ACC112 (cell line): ENCODE measurements around the gene ULBP1.
"Not testable (repeated sequence)": the region's sequence is repeated elsewhere in the genome, so short reads cannot be mapped to it uniquely, and the experiment has no call there.

ENCODE experiments used
- H2AFZ ChIP-seq: fragments of 200-600 bp; sonication (generic); one replicate; pipeline ENCODE4 v1.6.0; 2017; ENCODE audit warnings: antibody characterized with exemption, low read length; ENCODE audit not compliant: unreplicated experiment
- H3K27ac ChIP-seq: fragments of 200-600 bp; sonication (generic); 2 replicates; pipeline ENCODE4 v1.5.1; 2014; ENCODE audit warnings: low read depth, mild to moderate bottlenecking, antibody characterized with exemption, low read length, moderate library complexity
- H3K27me3 ChIP-seq: fragments of 200-600 bp; sonication (generic); 2 replicates; pipeline ENCODE4 v1.6.1; 2014; ENCODE audit warnings: mild to moderate bottlenecking, antibody characterized with exemption, low read length, moderate library complexity, mixed read lengths; ENCODE audit not compliant: insufficient read depth
- H3K36me3 ChIP-seq: fragments of 200-600 bp; sonication (generic); 2 replicates; pipeline ENCODE4 v1.6.1; 2016; ENCODE audit warnings: mild to moderate bottlenecking, antibody characterized with exemption, low read length, moderate library complexity, mixed read lengths; ENCODE audit not compliant: insufficient read depth
- H3K4me1 ChIP-seq: fragments of 200-600 bp; sonication (generic); one replicate; pipeline ENCODE4 v1.6.1; 2016; ENCODE audit warnings: low read length, mixed read lengths; ENCODE audit not compliant: insufficient read depth, unreplicated experiment, control insufficient read depth
- H3K4me3 ChIP-seq: fragments of 200-600 bp; sonication (generic); 2 replicates; pipeline ENCODE4 v1.5.1; 2014; ENCODE audit warnings: mild to moderate bottlenecking, low read depth, low read length
- H3K79me2 ChIP-seq: fragments of 200-600 bp; sonication (generic); one replicate; pipeline ENCODE4 v1.6.0; 2016; ENCODE audit warnings: low read length; ENCODE audit not compliant: control insufficient read depth, unreplicated experiment, insufficient read depth

The ULBP1 gene

DNA sequence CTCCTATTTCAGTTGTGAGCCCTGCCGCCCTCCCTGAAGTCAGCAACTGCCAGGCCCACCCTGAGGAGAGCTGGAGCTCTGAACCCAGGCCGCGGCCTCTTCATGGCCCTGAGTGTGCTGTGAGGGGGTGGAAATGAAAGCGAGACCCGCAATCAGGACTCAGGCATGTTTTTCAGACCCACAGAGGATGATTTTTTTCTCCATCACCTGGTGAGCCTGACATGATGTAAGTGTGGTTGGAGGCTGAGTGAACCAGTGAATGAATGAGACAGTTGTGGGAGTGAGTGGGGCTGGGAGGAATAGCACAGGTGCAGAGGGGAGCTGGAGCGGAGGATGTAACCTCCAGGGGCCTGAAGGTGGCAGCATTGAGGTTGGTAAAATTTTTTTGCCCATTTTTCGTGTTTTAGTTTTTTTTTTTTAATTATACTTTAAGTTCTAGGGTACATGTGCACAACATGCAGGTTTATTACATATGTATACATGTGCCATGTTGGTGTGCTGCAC lies 43.3 kb downstream of the ULBP1 start:
- no peaks in the 10 kb centered on the region for H3K79me2 ChIP-seq
- peaks cover 5% of the 10 kb centered on the region for H3K4me1 ChIP-seq
- H3K4me3 ChIP-seq: no peak overlapping the region
- H3K27me3 ChIP-seq: peaks cover 19% of the 10 kb centered on the region
- H3K27ac ChIP-seq: no peak overlapping the region
- no peaks in the 10 kb centered on the region for H3K36me3 ChIP-seq
- no peak overlapping the region for H2AFZ ChIP-seq

DNA sequence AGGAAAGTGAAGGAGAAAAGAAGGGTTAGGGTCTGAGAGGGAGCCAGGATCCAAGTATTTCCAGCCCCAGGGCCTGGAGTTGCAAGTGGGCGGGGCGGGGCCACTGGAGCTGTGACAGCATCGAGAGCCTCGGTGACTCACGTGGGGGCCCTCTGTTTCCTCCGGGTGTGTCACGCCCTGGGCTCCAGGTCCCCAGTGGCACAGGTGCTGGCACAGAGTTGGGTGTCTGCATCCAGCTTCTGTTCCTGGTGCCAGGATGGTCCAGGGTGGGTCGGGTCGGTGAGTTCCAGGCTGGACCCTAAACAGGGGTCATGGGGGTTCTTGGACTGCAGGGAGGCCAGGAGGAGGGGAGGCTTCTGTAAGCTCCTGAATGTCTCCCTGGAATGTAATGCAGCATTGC lies 44.8 kb downstream of the ULBP1 start:
- Histone ChIP-seq H3K27ac (no peak overlapping the region), H3K79me2 (no peaks in the 10 kb centered on the region), H3K4me3 (no peak overlapping the region), H3K36me3 (no peaks in the 10 kb centered on the region), H3K4me1 (peaks cover 5% of the 10 kb centered on the region), H3K27me3 (peaks cover 32% of the 10 kb centered on the region), H2AFZ (no peak overlapping the region)

DNA sequence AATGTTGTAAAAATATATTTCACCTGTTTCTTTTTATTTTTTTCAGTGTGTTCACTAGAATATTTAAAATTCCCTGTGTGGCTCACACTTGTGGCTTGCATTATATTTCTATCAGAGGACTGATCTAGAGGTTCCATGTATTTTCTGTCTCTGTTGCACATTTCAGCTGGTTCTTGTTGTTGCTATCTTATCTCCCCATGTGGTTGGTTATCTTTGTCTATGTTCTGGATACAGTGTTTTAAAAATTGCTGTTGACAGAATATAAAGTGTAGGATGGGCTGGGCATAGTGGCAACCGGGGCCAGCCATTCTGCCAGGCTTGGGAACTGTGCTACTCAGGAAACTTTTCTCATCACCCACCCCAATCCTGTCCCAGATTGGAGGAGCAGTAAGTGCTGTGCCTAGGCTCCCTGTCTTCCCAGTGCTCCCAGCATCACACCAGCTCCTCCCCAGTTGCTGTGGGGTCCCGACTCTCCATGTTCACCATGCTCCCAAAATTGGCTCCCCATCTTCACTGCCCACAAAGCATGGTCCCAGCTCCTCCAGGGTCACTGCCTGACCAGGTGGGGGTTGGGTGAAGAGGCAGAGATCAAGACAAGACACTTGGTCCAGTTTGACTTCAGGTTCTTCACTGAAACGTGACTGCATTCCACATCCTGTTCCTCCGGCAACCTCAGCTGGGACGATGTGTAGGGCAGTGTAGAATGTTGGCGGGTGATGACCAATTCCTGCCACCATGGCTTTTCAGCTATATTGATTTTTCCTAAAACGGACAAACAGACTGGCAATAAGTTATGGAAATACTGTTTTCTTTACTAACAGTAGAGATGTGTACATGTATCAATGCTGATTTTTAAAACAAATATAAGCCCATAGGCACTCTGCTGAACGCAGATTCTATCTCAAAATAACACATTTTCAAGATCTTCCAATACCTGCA lies 49.4 kb downstream of the ULBP1 start:
- H3K27me3 ChIP-seq: peaks cover 68% of the 10 kb centered on the region
- H3K36me3 ChIP-seq, H2AFZ ChIP-seq, H3K27ac ChIP-seq, H3K4me3 ChIP-seq, H3K79me2 ChIP-seq, H3K4me1 ChIP-seq: not testable (repeated sequence)

DNA sequence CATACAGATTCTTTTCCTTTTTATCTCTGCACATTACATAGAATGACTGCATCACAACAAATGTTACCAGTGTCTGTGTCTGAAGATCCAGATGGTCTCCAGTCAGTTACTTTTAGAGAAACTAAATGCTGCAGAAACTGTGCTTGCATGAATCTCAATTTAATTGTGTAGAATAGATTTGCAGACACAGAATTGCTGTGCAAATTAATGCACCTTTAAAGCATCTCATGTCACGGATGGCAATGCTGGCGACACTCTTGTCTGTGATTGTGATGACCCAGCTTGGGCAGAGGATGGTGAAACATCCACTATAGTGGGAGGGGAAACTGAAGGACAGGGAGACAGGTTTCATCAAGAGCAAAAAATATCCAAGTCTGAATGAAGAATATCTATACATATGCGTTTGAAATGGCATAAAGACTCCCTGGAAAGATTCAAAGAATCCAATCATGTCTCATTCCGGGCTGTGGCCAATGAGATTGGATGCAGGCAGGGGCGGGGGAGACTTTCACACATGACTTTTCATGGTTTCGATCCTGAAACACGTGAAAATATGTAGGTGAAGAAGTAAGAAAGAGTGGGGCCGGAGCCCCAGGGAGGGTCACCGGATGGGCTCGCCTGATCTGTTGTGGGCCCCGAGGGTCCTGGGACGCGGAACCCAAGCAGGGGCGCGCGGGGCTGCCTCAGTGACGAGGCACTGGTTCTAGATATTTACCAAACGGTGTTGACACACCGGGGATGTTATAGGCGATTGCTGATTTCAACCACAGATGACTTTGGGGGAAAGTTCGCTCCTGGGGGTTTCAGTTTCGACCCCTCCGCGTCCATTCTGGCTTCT lies 50.3 kb downstream of the ULBP1 start:
- peaks cover 75% of the 10 kb centered on the region for H3K27me3 ChIP-seq
- not testable (repeated sequence) for H3K4me1 ChIP-seq, H3K79me2 ChIP-seq, H3K36me3 ChIP-seq, H3K4me3 ChIP-seq, H2AFZ ChIP-seq, H3K27ac ChIP-seq

DNA sequence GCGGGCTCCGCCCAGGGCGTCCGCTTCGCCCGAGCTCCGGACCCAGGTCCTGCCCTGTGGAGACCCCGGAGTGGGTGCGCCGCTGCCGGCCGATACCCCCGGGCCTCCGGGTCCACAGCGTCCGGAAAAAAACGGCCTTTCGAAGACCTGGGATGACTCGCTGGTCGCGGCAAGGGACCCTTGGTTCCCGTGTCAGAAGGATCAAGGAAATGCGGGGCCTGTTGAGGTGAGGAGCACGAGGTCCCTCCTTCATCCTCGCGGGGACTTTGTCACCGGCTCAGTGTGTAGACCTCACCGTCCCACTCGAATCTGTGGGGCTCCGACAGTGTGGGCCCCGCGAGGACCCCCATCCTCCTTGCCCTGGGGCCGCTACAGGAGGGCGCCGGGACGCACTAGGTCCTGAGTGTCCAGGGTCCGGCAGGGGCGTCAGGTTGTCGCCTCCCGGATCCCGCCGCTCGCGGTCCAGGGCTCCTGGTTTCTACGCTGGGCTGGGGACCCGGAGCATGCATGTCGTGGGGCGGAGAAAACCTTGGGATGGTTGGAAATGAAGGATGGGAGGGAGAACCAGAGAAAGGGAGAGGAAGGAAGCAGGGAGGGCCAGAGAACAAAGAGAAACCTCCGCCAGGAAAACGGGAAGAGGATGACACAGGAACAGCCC lies 51.0 kb downstream of the ULBP1 start:
- not testable (repeated sequence) for H3K36me3 ChIP-seq, H3K4me1 ChIP-seq, H2AFZ ChIP-seq, H3K79me2 ChIP-seq, H3K27ac ChIP-seq
- H3K4me3 ChIP-seq: peak overlapping the region; percentile 54
- H3K27me3 ChIP-seq: peaks cover 76% of the 10 kb centered on the region

DNA sequence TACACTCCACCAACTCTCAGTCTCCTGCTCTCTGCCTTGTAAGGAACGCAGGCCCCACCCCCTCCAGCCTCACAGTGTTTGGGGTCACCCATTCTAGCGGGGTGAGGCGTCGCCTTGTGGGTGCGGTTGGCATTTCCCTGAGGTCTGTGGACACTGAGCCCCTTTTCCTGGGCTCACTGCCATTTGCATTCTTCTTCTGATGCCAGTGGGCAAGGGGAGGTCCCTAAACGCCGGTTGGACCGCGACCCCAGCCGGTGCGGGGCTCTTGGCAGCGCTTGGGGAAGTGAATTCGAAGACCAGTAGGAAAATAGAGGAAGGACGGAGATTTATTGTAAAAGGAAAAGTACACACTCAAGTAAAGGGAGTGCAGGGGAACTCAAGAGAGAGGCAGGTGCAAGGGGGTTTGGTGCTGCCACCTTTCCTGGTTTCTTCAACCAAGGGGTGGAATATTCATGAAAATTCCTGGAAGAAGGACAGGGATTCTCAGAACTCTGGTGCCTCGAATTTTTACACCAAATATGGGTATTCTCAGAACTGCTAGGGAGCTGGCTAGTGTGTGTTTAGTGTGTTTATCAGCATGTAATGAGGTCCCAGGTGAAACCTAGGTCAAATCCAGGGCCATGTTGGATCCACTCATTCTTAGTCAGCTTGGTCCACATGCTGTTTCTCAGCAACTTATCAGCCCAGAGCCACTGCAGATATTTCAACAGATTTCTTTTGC lies 51.7 kb downstream of the ULBP1 start:
- H3K79me2 ChIP-seq, H3K27ac ChIP-seq, H3K4me1 ChIP-seq, H2AFZ ChIP-seq, H3K36me3 ChIP-seq: not testable (repeated sequence)
- Histone ChIP-seq H3K27me3 (peaks cover 71% of the 10 kb centered on the region), H3K4me3 (peak overlapping the region; percentile 54)

DNA sequence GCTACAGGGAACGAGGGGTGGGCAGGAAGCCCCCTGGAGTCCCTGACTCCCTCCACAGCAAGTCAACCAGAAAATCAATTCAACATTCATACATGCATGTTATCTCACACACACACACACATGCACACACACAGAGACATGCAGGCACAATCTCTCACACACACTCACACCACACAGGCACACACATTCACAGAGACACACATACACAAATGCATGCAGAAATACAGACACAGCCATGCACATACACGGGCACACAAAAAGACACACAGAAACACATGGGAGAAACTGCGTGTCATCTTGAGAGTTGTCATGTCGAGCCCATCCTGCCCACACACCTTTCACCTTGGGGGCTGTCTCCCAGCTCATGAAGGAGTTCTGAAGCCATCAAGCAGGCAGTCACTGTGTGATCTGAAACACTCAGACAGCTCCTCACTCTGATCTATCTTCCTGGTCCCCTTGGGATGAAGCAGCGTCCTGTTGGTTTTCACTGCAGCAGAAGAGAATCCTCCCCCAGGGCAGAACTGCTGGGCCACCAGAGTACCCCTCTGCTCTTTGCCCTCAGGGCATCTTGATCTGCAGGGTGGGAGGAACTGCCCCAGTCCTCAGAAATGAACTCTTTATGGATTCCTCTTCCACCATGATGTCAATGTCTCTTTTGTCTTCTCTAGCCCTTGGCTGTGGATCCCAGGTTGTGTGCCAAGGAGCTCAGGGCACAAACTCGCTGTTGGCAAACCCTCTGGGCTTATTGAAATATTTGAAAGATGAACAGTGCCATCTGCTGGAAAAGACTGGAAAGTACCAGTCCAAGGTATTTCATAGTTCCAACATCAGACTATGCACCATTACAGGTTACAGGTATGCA lies 52.8 kb downstream of the ULBP1 start:
- no peaks in the 10 kb centered on the region for H3K36me3 ChIP-seq
- no peaks in the 10 kb centered on the region for H3K79me2 ChIP-seq
- H3K27me3 ChIP-seq: peaks cover 63% of the 10 kb centered on the region
- H3K4me1 ChIP-seq: no peaks in the 10 kb centered on the region
- no peak overlapping the region for H3K27ac ChIP-seq
- no peak overlapping the region for H2AFZ ChIP-seq
- no peak overlapping the region for H3K4me3 ChIP-seq

DNA sequence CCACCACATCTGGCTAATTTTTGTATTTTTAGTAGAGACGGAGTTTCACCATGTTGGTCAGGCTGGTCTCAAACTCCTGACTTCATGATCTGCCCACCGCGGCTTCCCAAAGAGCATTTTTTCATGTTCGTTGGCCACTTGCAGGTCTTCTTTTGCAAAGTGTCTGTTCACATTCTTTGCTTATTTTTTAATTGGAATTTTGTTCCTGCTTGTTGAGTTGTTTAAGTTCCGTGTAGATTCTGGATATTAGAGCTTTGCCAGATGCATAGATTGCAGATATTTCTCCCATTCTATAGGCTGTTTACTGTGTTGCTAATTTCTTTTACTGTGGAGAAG lies 53.4 kb downstream of the ULBP1 start:
- H3K36me3 ChIP-seq, H3K27ac ChIP-seq, H2AFZ ChIP-seq, H3K79me2 ChIP-seq, H3K4me1 ChIP-seq, H3K4me3 ChIP-seq: not testable (repeated sequence)
- peaks cover 58% of the 10 kb centered on the region for H3K27me3 ChIP-seq

DNA sequence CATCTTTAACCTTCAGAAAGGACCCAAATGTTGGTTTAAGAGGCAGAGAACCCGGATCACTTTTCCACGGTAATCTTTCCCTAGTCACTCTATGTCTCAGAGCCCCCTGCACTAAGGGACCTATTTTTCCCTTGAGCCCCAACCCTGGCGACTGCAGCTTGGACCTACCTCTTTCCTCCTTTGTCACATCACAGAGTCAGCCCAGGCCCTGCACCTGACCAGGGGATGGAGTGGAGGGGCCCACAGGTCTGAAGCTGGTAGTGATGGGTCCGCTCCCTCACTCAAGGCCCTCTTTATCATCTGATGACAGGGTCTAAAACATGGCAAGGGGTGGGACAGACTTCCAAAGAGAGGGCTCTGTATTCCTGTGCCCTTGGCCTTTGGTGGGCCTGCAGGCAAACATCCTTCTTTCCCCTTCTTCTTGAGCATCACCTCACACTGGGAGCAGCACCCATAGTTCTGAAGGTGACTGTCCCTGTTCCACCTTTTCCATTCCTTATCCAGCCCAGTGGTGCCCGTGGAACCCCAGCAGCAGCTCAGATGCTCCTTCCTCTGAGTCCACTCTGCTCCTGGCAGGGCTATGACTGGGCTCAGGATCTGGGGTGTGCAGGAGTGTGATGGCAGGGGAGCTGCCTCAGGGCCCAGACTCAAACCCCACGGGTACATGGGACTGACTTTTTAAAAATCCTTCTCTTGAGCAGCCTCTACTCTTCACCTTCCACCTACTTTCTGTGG lies 55.3 kb downstream of the ULBP1 start:
- Histone ChIP-seq H3K4me1 (no peaks in the 10 kb centered on the region), H3K27me3 (peaks cover 41% of the 10 kb centered on the region), H3K79me2 (no peaks in the 10 kb centered on the region), H3K27ac (no peak overlapping the region), H3K36me3 (no peaks in the 10 kb centered on the region), H3K4me3 (no peak overlapping the region), H2AFZ (no peak overlapping the region)
